Trophoblast cell (in vitro differentiated cells and primary cell): ENCODE data around the gene PHF5A.

ENCODE experiments used
- DNase-seq, 2 donors: peaks; one replicate each; pipeline ENCODE4 v3.0.0-alpha.2; 2016
- H2AFZ ChIP-seq: 2 replicates; pipeline ENCODE4 v1.6.1; 2013; ENCODE audit warnings: low read length, moderate library complexity, mild to moderate bottlenecking; ENCODE audit not compliant: insufficient read depth, poor library complexity
- H2AK5ac ChIP-seq: 2 replicates; pipeline ENCODE4 v1.6.1; 2013; ENCODE audit warnings: mild to moderate bottlenecking, low read length
- H2BK120ac ChIP-seq: 2 replicates; pipeline ENCODE4 v1.6.1; 2013; ENCODE audit warnings: low read length, mild to moderate bottlenecking, moderate library complexity; ENCODE audit not compliant: insufficient read depth, poor library complexity
- H2BK12ac ChIP-seq: 2 replicates; pipeline ENCODE4 v1.6.1; 2013; ENCODE audit warnings: mild to moderate bottlenecking, low read length, moderate library complexity
- H2BK5ac ChIP-seq: 2 replicates; pipeline ENCODE4 v1.6.1; 2013; ENCODE audit warnings: low read length, low read depth, moderate library complexity, mild to moderate bottlenecking; ENCODE audit not compliant: poor library complexity
- H3K14ac ChIP-seq: 2 replicates; pipeline ENCODE4 v1.6.1; 2013; ENCODE audit warnings: mild to moderate bottlenecking, low read length
- H3K18ac ChIP-seq: 2 replicates; pipeline ENCODE4 v1.6.1; 2013; ENCODE audit warnings: mild to moderate bottlenecking, low read length
- H3K23ac ChIP-seq: 2 replicates; pipeline ENCODE4 v1.6.1; 2013; ENCODE audit warnings: low read length
- H3K27ac ChIP-seq: 2 replicates; pipeline ENCODE4 v1.5.1; 2013; ENCODE audit warnings: low read depth, mild to moderate bottlenecking, inconsistent platforms, low read length, moderate library complexity
- H3K27me3 ChIP-seq: 2 replicates; pipeline ENCODE4 v1.6.1; 2013; ENCODE audit warnings: inconsistent platforms, mild to moderate bottlenecking, low read length, moderate library complexity; ENCODE audit not compliant: insufficient read depth
- H3K36me3 ChIP-seq, 2 experiments: 1 replicate in 1 of 2; 2 replicates in 1 of 2; pipeline ENCODE4 v1.6.1; 2013; ENCODE audit warnings: low read length in 2 of 2, mild to moderate bottlenecking in 2 of 2, moderate library complexity in 1 of 2; ENCODE audit not compliant: insufficient read depth in 2 of 2, control insufficient read depth in 1 of 2
- H3K4ac ChIP-seq: 2 replicates; pipeline ENCODE4 v1.6.1; 2013; ENCODE audit warnings: low read depth, mild to moderate bottlenecking, low read length, moderate library complexity
- H3K4me1 ChIP-seq, 2 experiments: 1 replicate in 1 of 2; 2 replicates in 1 of 2; pipeline ENCODE4 v1.6.1; 2013; ENCODE audit warnings: low read length in 2 of 2, mild to moderate bottlenecking in 2 of 2, moderate library complexity in 1 of 2; ENCODE audit not compliant: insufficient read depth in 2 of 2, control insufficient read depth in 1 of 2
- H3K4me2 ChIP-seq: 2 replicates; pipeline ENCODE4 v1.6.1; 2013; ENCODE audit warnings: inconsistent platforms, mild to moderate bottlenecking, low read length, moderate library complexity
- H3K4me3 ChIP-seq: 2 replicates; pipeline ENCODE4 v1.5.1; 2013; ENCODE audit warnings: mild to moderate bottlenecking, low read depth, low read length, inconsistent platforms
- H3K79me1 ChIP-seq: one replicate; pipeline ENCODE4 v1.6.1; 2013; ENCODE audit warnings: low read length
- H3K79me2 ChIP-seq: 2 replicates; pipeline ENCODE4 v1.6.1; 2013; ENCODE audit warnings: low read length, mild to moderate bottlenecking; ENCODE audit not compliant: control insufficient read depth, insufficient read depth, poor library complexity
- H3K9ac ChIP-seq: 2 replicates; pipeline ENCODE4 v1.6.1; 2013; ENCODE audit warnings: mild to moderate bottlenecking, low read length
- H3K9me3 ChIP-seq: 2 replicates; pipeline ENCODE4 v1.6.1; 2013; ENCODE audit warnings: low read depth, mild to moderate bottlenecking, control low read depth, inconsistent platforms, low read length; ENCODE audit not compliant: insufficient read depth
- H4K12ac ChIP-seq: 2 replicates; pipeline ENCODE4 v1.6.1; 2013; ENCODE audit warnings: low read depth, mild to moderate bottlenecking, low read length, moderate library complexity
- H4K8ac ChIP-seq: 2 replicates; pipeline ENCODE4 v1.6.1; 2013; ENCODE audit warnings: low read depth, mild to moderate bottlenecking, low read length, moderate library complexity
- H4K91ac ChIP-seq: one replicate; pipeline ENCODE4 v1.6.1; 2013; ENCODE audit warnings: low read depth, mild to moderate bottlenecking, low read length, moderate library complexity
- WGBS: extraction: QIAGEN DNeasy Blood & Tissue Kit; methylation state at CpG from one replicate; pipeline ENCODE4 v1.1.7; 2013; ENCODE audit warnings: missing lambda C conversion rate; ENCODE audit not compliant: insufficient read length, insufficient coverage; ENCODE audit errors: extremely low coverage; 5-methylcytosine and 5-hydroxymethylcytosine counted together

The PHF5A gene

DNA sequence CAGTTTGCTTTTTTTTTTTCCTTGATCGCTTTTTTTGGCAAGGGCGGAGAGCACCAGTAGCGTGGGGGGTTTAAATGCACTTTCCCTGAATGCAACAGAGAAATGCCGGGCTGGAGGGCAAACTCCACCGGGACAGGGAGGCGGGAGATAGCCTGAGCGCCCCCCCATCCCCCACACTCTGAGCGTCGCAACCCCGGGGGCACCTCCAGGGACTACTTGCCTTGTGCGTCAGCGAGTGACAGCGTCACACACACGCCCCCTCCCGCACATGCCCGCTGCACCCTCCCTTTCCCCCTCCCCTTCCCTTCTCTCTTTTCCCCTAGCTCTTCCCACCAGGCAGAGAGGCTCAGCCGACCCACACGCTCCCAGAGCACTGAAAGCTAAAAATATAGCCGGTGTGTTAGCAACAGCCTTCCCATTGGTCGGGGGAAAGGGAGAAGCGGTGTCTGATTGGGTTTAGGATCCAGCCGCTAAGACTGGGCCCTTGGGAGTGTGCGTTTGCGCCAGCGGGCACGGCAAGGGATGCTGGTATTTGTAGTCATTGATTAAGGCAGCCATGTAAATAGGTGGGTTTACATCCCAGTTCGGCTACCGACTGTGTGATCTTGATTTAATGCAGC is 20.2 kb downstream of the PHF5A start:
- Histone ChIP-seq H3K27me3 (no peaks in the 10 kb centered on the region), H4K12ac (peak overlapping the region; percentile 92), H3K4ac (peak overlapping the region; percentile 85), H3K9ac (peak overlapping the region; percentile 86), H3K79me1 (peaks cover 36% of the 10 kb centered on the region), H4K8ac (peak overlapping the region; percentile 93), H4K91ac (peak overlapping the region; percentile 95), H2AK5ac (peak overlapping the region; percentile 73), H2BK5ac (peak overlapping the region; percentile 97), H2BK12ac (peak overlapping the region; percentile 0), H3K79me2 (peaks cover 39% of the 10 kb centered on the region), H3K36me3 (peaks cover 0 to 6% of the 10 kb centered on the region in 2 experiments), H3K4me2 (peak overlapping the region; percentile 92), H2BK120ac (peak overlapping the region; percentile 66), H3K4me3 (peak overlapping the region; percentile 84), H2AFZ (peak overlapping the region; percentile 38), H3K18ac (peak overlapping the region; percentile 91), H3K4me1 (peaks cover 7 to 9% of the 10 kb centered on the region in 2 experiments), H3K27ac (peak overlapping the region; percentile 95), H3K9me3 (no peaks in the 10 kb centered on the region), H3K14ac (peak overlapping the region; percentile 97), H3K23ac (no peak overlapping the region)
- DNase-seq: peak; percentile 98 to 99
- WGBS: no CpG with 5 or more reads among the region's 28 CpGs

DNA sequence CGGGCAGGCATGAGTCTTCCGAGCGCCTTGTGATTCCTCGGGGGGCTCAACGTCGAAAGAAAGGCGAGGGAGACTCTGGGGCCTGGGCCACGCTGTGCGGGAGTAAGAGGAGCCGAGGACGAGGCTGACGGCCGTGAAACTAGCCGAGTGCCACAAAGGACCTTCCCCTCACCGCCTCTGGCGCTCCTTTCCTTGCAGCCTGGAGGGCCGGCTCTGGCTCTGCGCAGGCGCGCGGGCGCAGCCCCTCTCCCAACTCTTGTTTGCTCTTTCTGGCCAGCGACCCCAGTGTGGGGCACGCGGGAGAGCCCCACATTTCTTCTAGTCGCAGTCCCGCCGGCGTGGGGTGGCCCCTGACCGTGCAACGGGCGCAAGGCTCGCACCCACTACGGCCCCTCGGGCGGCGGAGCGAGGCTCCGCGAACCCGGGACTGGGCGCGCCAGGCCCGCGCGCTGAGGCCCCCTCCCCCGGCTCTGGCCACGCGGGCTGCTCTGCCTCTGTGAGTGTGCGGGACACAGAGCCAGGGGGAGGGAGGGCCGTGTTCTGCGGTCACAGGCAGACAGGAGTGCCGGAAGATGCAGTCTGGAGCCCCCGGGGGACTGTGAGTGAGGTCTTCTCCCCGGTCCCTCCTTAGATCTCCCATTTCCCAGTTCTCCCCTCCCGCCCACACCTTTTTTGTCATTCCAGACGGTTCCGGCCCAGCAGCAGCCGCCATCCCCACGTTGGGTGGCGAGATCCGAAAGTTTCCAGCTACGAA is 20.9 kb downstream of the PHF5A start:
- Histone ChIP-seq H3K4ac (peak overlapping the region; percentile 85), H4K12ac (peak overlapping the region; percentile 92), H3K9ac (peak overlapping the region; percentile 86), H3K27ac (peak overlapping the region; percentile 95), H2BK120ac (peak overlapping the region; percentile 66), H3K14ac (peak overlapping the region; percentile 97), H2AFZ (peak overlapping the region; percentile 54), H3K18ac (peak overlapping the region; percentile 95), H3K4me2 (peak overlapping the region; percentile 92), H4K91ac (peak overlapping the region; percentile 95), H3K4me1 (peaks cover 7 to 9% of the 10 kb centered on the region in 2 experiments), H3K27me3 (no peaks in the 10 kb centered on the region), H3K79me1 (peaks cover 36% of the 10 kb centered on the region), H3K23ac (no peak overlapping the region), H4K8ac (peak overlapping the region; percentile 93), H3K36me3 (peaks cover 4 to 10% of the 10 kb centered on the region in 2 experiments), H2BK12ac (peak overlapping the region; percentile 47), H3K4me3 (peak overlapping the region; percentile 84), H2AK5ac (peak overlapping the region; percentile 94), H2BK5ac (peak overlapping the region; percentile 97), H3K9me3 (no peaks in the 10 kb centered on the region), H3K79me2 (peaks cover 42% of the 10 kb centered on the region)
- WGBS: no CpG with 5 or more reads among the region's 63 CpGs
- DNase-seq: peak; percentile 77 to 87

DNA sequence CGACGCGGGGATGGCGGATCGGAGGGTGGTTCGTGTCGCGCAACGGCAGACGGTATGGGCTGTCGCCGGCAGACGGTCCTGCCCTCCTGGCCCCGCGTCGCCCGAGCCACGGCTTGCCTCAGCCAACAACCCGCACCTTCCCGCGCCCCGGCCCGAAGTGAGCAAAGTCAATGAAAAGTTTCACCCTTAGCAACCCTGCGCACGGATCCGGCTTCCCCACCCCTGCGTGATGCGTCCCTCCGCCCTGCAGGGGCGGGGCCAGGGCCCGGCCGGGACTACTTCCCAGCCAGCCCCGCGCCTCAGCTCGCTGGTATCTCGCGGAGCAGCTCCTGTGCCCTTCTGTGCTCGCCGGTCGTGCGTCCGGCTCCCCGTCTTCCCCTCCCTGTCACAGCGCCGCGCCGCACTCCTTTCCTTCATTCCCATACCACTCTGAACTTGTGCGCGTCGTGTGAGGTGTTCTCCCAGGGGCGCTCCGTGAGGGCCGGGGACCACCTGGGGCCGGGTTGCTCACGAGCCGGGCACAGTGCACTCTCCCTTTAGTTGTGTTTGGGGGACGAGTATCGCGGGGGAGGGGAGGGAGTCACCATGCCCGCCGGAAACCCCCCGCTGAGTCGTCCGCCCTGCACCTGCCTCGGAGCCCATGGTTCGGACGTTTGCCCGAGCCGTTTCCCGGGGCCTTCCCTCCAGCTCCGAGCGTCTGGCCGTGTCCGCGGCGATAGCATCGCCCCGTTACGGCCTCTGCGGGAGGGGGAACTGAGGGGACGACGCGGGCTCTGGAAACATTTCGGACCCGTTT is 21.7 kb downstream of the PHF5A start, which contains the start of gene TOB2:
TSS of gene TOB2 (minus strand) at position 163 of the 796 bp plus-strand sequence. CDS start 9,456 bp downstream, outside the sequence.
- H3K4me1 ChIP-seq: peaks cover 7 to 9% of the 10 kb centered on the region in 2 experiments
- H3K23ac ChIP-seq: no peak within 1 kb of the TSS
- H3K18ac ChIP-seq: peak within 1 kb of the TSS; percentile 95
- peak within 1 kb of the TSS; percentile 95 for H3K27ac ChIP-seq
- H3K9ac ChIP-seq: peak within 1 kb of the TSS; percentile 97
- peak within 1 kb of the TSS; percentile 95 for H4K91ac ChIP-seq
- H3K27me3 ChIP-seq: no peaks in the 10 kb centered on the region
- H2BK5ac ChIP-seq: peak within 1 kb of the TSS; percentile 97
- peak within 1 kb of the TSS; percentile 94 for H2AK5ac ChIP-seq
- H3K79me2 ChIP-seq: peaks cover 47% of the 10 kb centered on the region
- H2BK120ac ChIP-seq: peak within 1 kb of the TSS; percentile 87
- WGBS: no CpG with 5 or more reads among the region's 85 CpGs
- peak within 1 kb of the TSS; percentile 93 for H4K8ac ChIP-seq
- peaks cover 36% of the 10 kb centered on the region for H3K79me1 ChIP-seq
- H3K4me3 ChIP-seq: peak within 1 kb of the TSS; percentile 98
- peak within 1 kb of the TSS; percentile 97 for H3K14ac ChIP-seq
- peak within 1 kb of the TSS; percentile 47 for H2BK12ac ChIP-seq
- peak within 1 kb of the TSS; percentile 92 for H3K4me2 ChIP-seq
- H3K4ac ChIP-seq: peak within 1 kb of the TSS; percentile 98
- peak within 1 kb of the TSS; percentile 66 for H2AFZ ChIP-seq
- H3K36me3 ChIP-seq: peaks cover 8 to 11% of the 10 kb centered on the region in 2 experiments
- no peaks in the 10 kb centered on the region for H3K9me3 ChIP-seq
- peak; percentile 94 to 98 for DNase-seq
- peak within 1 kb of the TSS; percentile 92 for H4K12ac ChIP-seq

DNA sequence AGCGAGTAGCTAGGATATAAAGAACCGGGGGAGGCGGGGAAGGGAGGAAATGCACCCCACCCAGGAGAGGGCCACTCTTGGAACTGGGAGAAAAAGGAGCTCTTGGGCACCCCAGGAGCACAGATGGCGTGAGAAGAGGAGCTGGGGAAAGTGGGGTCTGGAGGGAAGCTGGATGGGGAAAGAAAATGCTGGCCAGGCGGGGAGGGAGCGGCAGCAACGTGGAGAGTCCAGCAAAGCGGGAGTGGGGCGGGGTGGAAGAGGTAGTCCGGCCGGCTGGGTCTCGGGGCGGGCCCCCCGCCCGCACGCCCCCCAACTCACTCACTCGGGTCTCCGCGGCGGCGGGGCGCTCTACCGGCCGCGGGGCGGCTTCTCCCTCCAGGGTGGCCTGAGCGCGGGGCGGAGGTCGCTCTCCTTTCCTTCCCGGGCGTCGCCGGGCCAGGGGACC is 22.4 kb downstream of the PHF5A start:
- DNase-seq: no peak
- Histone ChIP-seq H3K79me1 (peaks cover 36% of the 10 kb centered on the region), H2BK120ac (peak overlapping the region; percentile 87), H3K18ac (peak overlapping the region; percentile 87), H2BK5ac (peak overlapping the region; percentile 91), H4K8ac (peak overlapping the region; percentile 64), H4K12ac (peak overlapping the region; percentile 78), H3K36me3 (peaks cover 10 to 12% of the 10 kb centered on the region in 2 experiments), H3K4me1 (peaks cover 7 to 9% of the 10 kb centered on the region in 2 experiments), H3K4ac (peak overlapping the region; percentile 98), H2BK12ac (no peak overlapping the region), H3K9me3 (no peaks in the 10 kb centered on the region), H3K27ac (peak overlapping the region; percentile 86), H4K91ac (peak overlapping the region; percentile 93), H3K4me2 (peak overlapping the region; percentile 92), H3K27me3 (no peaks in the 10 kb centered on the region), H2AFZ (peak overlapping the region; percentile 66), H3K79me2 (peaks cover 47% of the 10 kb centered on the region), H2AK5ac (peak overlapping the region; percentile 75), H3K14ac (peak overlapping the region; percentile 93), H3K9ac (peak overlapping the region; percentile 97), H3K4me3 (peak overlapping the region; percentile 98), H3K23ac (no peak overlapping the region)
- no CpG with 5 or more reads among the region's 34 CpGs for WGBS
